C1 segment of cervical spinal cord (tissue), 14 donors: ENCODE measurements around the gene XPO4.
"Not testable (repeated sequence)": the region's sequence is repeated elsewhere in the genome, so short reads cannot be mapped to it uniquely, and the experiment has no call there.

ENCODE experiments used
- DNase-seq, 14 donors: peaks; one replicate each; lab custom pipeline; 2025; lab: John Stamatoyannopoulos, UW

XPO4 gene

DNA sequence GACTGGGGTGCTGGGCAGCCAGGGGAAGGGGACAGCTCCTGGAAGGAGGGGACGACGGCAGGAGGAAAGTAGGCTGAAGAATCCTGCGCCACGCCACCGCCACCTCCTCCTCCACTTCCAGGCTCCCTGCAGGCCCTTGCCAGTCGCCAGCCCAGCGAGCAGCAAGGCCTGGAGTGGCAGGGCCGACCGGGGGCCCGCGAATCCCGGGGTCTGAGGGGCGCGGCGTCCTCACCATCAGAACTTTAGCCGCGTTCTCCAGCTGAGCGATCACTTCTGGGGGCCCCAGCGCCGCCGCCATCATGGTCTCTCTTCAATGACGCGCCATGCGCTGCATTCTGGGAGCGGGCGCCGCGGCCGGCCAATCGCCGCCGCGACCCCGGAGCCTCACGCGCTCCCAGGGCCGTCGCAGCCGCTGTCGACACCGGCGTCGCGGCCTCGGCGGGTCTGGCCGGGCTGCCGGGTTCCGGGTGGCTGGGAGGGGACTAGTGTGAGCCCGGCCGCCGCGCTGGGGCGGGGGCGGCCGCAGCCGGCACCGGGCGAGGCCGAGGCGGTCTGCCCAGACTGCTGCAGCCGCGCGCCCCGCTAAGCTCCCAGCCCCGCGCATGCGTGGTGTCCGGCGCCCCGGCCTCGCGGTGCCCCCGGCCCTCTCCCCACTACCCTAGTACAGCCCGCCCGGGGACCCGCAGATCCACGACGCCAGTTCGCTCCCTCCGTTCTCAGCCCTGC, at the start of gene XPO4:
Gene XPO4, minus strand, starts transcription at position 309 of the 726 bp plus-strand sequence. Its CDS starts 8 bp downstream, at position 301.
- peak; percentile 22 to 90 (median 79) for DNase-seq

- not testable (repeated sequence) for DNase-seq
Observed at GRCh38 chr13:20948001-20948400, 45.5 kb upstream of the XPO4 start.

DNA sequence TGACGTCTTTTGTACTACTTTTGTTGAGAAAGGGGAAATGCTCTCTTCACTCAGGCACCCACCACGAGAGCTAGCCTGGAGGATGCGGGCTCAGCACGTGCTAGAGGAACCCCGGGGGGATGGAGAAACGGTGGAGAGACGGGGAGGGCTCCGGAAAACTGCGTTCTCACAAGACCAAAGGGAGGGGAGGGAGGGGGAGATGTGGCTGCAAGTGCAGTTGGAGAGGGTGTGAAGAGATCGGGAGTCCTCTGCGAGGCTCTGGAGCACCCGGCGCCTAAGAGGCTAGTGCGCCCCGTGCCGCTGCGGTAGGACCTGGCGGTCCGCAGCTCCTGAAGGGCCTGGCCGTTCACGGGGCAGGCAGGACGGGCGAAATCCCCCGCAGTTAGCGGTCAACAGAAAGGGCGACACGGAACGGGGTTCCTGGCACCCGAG, 43.4 kb upstream of the XPO4 start:
- peak in 1 of 14 donors; percentile 5 for DNase-seq

DNA sequence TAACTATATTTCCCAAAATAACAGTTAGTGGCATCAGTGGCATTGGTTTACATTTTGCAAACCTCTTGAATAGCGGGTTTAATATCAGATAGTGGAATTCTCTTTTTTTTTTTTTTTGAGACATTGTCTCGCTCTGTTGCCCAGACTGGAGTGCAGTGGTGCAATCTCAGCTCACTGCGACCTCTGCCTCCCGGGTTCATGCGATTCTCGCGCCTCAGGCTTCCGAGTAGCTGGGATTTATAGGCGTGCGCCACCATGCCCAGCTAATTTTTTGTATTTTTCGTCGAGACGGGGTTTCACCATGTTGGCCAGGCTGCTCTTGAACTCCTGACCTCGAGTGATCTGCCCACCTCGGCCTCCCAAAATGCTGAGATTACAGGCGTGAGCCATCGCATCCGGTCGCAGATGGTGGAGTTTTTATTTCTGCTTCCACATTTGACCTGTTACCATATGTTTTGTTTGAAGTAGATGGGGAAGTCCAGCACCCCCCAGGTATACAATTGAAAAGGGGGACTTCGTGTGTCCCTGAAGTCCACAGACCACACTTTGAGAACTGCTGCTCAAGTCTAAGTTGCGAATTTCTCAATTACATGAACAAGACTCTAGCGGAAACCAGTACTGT, 40.5 kb upstream of the XPO4 start:
- no peak for DNase-seq

DNA sequence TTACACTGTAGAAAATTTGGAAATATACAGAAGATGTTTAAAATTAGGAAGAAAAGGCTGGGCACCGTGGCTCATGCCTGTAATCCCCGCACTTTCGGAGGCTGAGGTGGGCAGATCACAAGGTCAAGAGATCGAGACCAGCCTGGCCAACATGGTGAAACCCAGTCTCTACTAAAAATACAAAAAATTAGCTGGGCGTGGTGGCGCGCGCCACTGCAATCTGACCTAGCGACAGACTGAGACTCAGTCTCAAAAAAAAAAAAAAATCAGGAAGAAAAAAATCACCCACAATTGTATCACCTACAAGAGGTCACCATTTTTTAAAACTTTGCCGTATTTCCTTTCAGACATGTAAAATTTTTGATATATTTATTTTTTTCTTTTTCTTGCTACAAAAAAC, 38.0 kb upstream of the XPO4 start:
- not testable (repeated sequence) for DNase-seq

- DNase-seq, result no peak
Observed at GRCh38 chr13:20940083-20940482, 37.5 kb upstream of the XPO4 start.

DNA sequence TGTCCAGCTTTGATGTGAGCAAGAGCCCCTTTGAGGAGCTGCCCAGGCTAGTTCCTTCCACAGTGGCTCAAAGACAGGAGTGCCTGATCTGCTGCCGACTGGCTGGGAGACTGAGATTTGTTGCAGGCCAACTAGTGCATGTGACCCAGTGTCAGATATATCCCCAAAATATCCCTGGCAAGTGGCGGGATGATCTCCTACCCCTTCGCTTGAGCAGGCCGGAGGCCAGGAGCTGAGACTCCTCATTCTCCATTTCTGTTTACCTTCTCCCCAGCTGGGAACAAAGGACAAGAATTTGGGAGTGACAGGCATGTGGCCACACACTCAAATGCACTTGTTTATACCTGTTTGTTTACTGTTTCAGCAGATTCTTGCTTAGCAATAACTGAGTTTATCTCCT, 37.1 kb upstream of the XPO4 start:
- DNase-seq, result no peak

DNA sequence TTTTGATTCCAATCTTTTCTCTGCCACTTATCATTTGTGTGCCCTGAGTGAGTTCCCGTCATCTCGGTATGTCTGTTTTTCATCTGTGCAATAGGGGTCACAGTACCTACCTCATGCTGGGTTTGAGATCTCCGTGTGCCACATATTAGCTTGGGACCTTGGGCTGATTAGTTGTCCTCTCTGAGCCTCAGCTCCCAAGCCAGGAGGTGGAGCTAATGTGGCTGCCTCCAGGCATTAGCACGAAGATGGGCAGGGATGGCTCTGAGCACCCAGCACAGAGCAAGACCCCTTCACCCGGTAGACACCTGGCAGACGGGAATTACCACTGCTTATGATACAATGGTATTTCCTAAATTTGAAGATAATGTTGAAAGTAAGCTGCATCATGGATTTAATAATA, 35.8 kb upstream of the XPO4 start:
- DNase-seq, result no peak

DNA sequence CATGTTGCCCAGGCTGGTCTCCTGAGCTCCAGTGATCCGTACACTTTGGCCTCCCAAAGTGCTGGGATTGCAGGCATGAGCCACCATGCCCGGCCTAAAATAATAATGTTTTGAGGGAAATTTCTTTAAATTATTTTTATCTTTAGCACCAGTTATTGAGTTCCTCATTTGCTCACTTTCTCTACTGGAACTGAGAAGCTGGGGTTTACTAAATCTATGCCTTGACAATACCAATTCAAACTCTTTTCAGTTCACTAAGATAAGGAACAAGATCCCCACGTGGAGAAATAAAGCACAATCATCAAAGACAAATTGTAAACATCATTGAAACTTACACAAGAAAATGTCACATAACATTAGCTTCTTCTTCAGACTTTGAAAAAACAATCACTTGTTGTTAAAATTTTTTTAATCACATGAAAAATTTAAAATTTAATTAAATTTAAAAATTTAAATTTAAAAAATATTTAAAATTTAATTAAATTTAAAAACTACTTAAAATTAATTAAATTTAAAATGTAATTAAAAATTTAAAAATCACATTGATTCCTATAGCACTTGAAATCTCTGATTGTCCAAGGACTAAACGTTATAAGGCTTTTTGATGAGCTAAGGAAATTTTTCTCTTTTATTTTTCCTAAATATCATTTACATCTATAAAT, 25.2 kb upstream of the XPO4 start:
- no peak for DNase-seq

- DNase-seq, result not testable (repeated sequence)
Observed at GRCh38 chr13:20925395-20925790, 22.8 kb upstream of the XPO4 start.

- peak in 8 of 14 donors; percentile 5 to 29 (median 22) for DNase-seq
Observed at GRCh38 chr13:20924758-20925394, 22.3 kb upstream of the XPO4 start.

DNA sequence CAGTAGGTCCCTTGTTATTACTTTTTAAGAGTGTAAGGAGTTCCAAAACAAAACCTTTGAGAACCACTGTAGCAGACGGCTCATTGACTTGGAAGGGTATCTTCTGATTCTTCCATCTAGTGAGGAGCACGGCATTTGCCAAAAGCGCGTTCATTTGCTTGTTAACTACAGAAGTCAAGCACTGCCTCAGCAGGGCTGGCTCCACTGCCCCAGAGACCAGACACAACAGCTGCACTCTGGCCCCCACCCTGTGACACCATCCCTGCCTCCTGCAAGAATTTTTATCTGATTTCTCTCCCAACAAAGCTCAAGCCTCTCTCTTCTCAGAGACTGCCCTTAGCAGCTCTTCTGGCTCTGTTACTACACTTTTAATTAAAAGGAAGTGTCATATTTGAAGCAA, 20.7 kb upstream of the XPO4 start:
- DNase-seq, result no peak

DNA sequence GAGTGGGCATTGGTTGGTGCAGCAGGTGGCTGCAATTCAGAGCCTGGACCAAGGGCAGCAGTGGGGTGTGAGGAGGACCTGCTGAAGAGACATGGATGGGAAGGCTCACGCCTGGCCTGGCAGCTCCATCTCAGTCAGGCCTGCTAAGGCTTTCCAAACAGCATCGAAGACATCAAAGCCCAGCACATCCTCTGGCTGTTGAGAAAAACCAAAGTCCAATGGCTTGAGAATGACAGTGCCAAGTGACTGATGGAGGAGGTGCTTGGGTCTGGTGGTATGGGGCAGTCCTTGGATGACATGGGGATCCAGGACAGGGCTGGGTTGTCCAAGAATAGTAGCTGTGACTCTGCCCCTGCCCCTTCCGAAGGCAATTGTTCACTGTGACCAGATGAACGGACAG, 19.0 kb upstream of the XPO4 start:
- no peak for DNase-seq

GRCh38 chr13:20915676-20916075, 13.1 kb upstream of the XPO4 start:
- not testable (repeated sequence) for DNase-seq

- DNase-seq, result no peak
Observed at GRCh38 chr13:20911037-20911436, 8.5 kb upstream of the XPO4 start.

GRCh38 chr13:20908714-20909497, 6.4 kb upstream of the XPO4 start:
- no peak for DNase-seq

DNA sequence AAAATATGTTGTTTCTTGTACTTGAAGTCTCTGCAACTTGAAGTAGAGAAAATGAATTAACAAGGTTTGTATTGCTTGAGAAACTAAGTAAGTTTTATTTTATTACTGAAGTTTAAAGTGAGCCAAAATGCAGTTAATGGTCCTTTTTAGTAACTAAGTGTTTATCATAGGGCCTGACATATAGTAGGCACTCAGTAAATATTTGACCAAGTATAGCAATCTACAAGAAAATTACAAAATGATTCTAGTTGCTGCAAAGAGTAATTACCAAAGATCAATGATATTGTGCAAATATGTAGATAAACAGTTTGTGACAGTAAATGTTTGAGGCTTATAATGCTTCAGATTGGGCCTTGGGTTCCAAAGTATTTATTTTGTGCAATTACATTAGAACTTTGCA, 2.4 kb upstream of the XPO4 start:
- DNase-seq, result no peak

DNA sequence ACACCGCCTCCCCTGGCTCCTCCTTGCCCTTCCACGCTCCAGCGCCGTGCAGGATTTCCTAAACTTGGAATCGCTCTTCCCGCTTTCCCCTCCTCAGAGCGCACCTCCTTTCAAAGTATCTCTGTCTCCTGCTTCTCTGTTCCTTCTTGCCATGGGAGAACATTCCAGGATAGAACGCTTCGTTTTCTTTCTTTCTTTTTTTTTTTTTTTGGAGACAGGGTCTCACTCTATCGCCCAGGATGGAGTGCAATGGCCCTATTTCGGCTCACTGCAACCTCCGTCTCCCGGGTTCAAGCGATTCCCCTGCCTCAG, 574 bp upstream of the XPO4 start:
- DNase-seq, result no peak

DNA sequence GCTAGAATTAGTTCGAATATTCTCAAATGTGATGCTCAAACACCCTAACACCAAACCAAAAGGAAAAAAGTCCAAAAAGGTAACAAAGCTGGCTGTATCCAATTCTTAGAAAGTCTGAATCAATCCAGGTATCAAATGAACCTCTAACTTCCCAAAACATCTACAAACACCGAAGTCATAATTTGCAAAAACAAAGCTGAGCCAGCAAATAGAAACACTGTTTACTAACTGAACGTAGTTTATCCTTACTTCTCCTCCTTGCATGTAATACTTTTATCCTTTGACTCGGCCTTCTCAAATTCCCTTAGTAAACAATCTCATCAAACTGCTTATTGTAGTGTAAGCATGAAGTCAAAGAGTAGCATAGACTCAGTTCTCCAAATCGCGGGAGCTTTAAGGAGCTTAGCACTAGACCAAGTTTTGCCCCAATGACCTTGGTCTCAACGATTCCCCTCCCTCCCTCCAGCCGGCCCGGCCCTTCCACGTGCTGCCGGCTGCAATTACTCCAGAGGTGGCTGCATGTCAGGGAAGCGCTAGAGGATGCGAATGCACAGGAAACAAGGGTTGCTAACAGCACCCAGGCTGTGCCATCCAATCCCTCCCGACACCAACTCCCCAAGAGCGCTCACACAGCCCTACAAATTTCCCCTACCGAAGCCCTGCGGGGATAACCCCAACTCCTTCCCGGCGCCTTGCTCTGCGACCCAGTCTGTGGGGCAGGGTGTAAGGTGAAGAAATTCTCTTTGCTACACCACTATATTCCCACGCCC, 693 bp downstream of the XPO4 start:
- peak in 3 of 14 donors; percentile 22 to 29 (median 24) for DNase-seq

- DNase-seq, result no peak
Observed at GRCh38 chr13:20894245-20894644, 8.3 kb downstream of the XPO4 start.

GRCh38 chr13:20891768-20892167, 10.8 kb downstream of the XPO4 start:
- no peak for DNase-seq
